ENCODE measurements around the gene RCL1. TPM values are rescaled to one million over a fixed set of nuclear protein-coding genes. Genes with fewer than 3 reads are reported as not detected.

The RCL1 gene
- total RNA-seq, 1 donor from 2014 or later, result 23.4 TPM

- TF ChIP-seq CTCF (conservative IDR thresholded peaks at IDR 0.05; ENCODE audit: low read depth, low read length), result no peak
- DNase-seq (ENCODE audit: low read depth), result no peak
- no peak overlapping the region for H3K4me3 ChIP-seq (ENCODE audit: low read depth, low read length)
Measured at GRCh38 chr9:4852419-4852818, 59.7 kb downstream of the RCL1 start.

GRCh38 chr9:4854265-4854590 is 61.5 kb downstream of the RCL1 start:
- no peak overlapping the region for H3K4me3 ChIP-seq (ENCODE audit: low read depth, low read length)
- DNase-seq (ENCODE audit: low read depth), result no peak
- no peak for TF ChIP-seq CTCF (conservative IDR thresholded peaks at IDR 0.05; ENCODE audit: low read depth, low read length)

- no peak overlapping the region for H3K4me3 ChIP-seq (ENCODE audit: low read depth, low read length)
- TF ChIP-seq CTCF (conservative IDR thresholded peaks at IDR 0.05; ENCODE audit: low read depth, low read length), result no peak
- DNase-seq (ENCODE audit: low read depth), result no peak
Measured at GRCh38 chr9:4855841-4856240, 63.1 kb downstream of the RCL1 start.

- no peak overlapping the region for H3K4me3 ChIP-seq (ENCODE audit: low read depth, low read length)
- DNase-seq (ENCODE audit: low read depth), result no peak
- no peak for TF ChIP-seq CTCF (conservative IDR thresholded peaks at IDR 0.05; ENCODE audit: low read depth, low read length)
Measured at GRCh38 chr9:4857163-4857810, 64.5 kb downstream of the RCL1 start.

GRCh38 chr9:4859035-4859434 is 66.3 kb downstream of the RCL1 start:
- DNase-seq (ENCODE audit: low read depth), result no peak
- no peak overlapping the region for H3K4me3 ChIP-seq (ENCODE audit: low read depth, low read length)
- TF ChIP-seq CTCF (conservative IDR thresholded peaks at IDR 0.05; ENCODE audit: low read depth, low read length), result no peak

GRCh38 chr9:4860383-4860782 is 67.6 kb downstream of the RCL1 start:
- no peak for DNase-seq (ENCODE audit: low read depth)
- TF ChIP-seq CTCF (conservative IDR thresholded peaks at IDR 0.05; ENCODE audit: low read depth, low read length), result no peak
- no peak overlapping the region for H3K4me3 ChIP-seq (ENCODE audit: low read depth, low read length)

GRCh38 chr9:4861145-4861544 is 68.4 kb downstream of the RCL1 start:
- no peak for TF ChIP-seq CTCF (conservative IDR thresholded peaks at IDR 0.05; ENCODE audit: low read depth, low read length)
- no peak for DNase-seq (ENCODE audit: low read depth)
- H3K4me3 ChIP-seq (ENCODE audit: low read depth, low read length), result no peak overlapping the region
